ENCODE data around the gene SDS. TPM values are rescaled to one million over a fixed set of nuclear protein-coding genes. Genes with fewer than 3 reads are reported as not detected.

Gene SDS
- total and polyA plus RNA-seq, 12 donors = 1.8 to 188 (median 3.4) TPM

GRCh38 chr12:113365639-113366395, 37.9 kb downstream of the SDS start:
- Histone ChIP-seq H3K27ac (peak overlapping the region in 3 of 5 donors; percentile 4 to 57 (median 51)), H3K36me3 (replicated peaks in 1 of 2) (peaks cover 0 to 16% of the 10 kb centered on the region in 2 donors), H3K27me3 (no peaks in the 10 kb centered on the region), H3K4me1 (replicated peaks in 1 of 2) (peaks cover 54 to 72% of the 10 kb centered on the region in 2 donors), H3K9me3 (replicated peaks in 1 of 3) (no peaks in the 10 kb centered on the region), H3K4me3 (no peak overlapping the region)
- TF ChIP-seq CTCF (IDR thresholded peaks at IDR 0.05) (no peak), POLR2A (IDR thresholded peaks at IDR 0.05) (no peak)
- intact Hi-C loops (cut with DNase I) = loop anchor here in 1 of 2 donors (5.0 kb wide), 1 partner anchor 49 kb away; no protein-coding TSS in a partner anchor
- WGBS, 4 donors = 42 to 47% (median 44%) methylated on average over 7 of the region's 7 CpGs
- peak in 2 of 7 donors; percentile 23 to 32 for DNase-seq

- WGBS, 4 donors = 84 to 90% (median 88%) methylated on average over 5 of the region's 5 CpGs
- DNase-seq = no peak
- TF ChIP-seq CTCF (IDR thresholded peaks at IDR 0.05) (no peak), POLR2A (IDR thresholded peaks at IDR 0.05) (no peak)
- no peaks in the 10 kb centered on the region for H3K27me3 ChIP-seq
- H3K4me3 ChIP-seq = no peak overlapping the region
- peaks cover 61 to 83% of the 10 kb centered on the region in 2 donors for H3K4me1 ChIP-seq (replicated peaks in 1 of 2)
- H3K9me3 ChIP-seq (replicated peaks in 1 of 3) = no peaks in the 10 kb centered on the region
- peaks cover 0 to 18% of the 10 kb centered on the region in 2 donors for H3K36me3 ChIP-seq (replicated peaks in 1 of 2)
- peak overlapping the region in 1 of 5 donors; percentile 7 for H3K27ac ChIP-seq
- intact Hi-C loops (cut with DNase I) = loop anchor here in 1 of 2 donors (5.0 kb wide), 1 partner anchor 47 kb away; no protein-coding TSS in a partner anchor
These were observed 39.0 kb downstream of the SDS start for GRCh38 chr12:113364698-113365097.

- Histone ChIP-seq H3K27ac (peak overlapping the region; percentile 53 to 97 (median 77)), H3K4me1 (replicated peaks in 1 of 2) (peaks cover 64 to 75% of the 10 kb centered on the region in 2 donors), H3K27me3 (no peaks in the 10 kb centered on the region), H3K9me3 (replicated peaks in 1 of 3) (no peaks in the 10 kb centered on the region), H3K36me3 (replicated peaks in 1 of 2) (peaks cover 0 to 5% of the 10 kb centered on the region in 2 donors), H3K4me3 (no peak overlapping the region)
- intact Hi-C loops (cut with DNase I) = no loop called here
- TF ChIP-seq CTCF (IDR thresholded peaks at IDR 0.05) = no peak
- no peak for TF ChIP-seq POLR2A (IDR thresholded peaks at IDR 0.05)
- DNase-seq = peak in 4 of 7 donors; percentile 43 to 67 (median 54)
- 44 to 58% (median 53%) methylated on average over 12 of the region's 12 CpGs for whole genome bisulfite sequencing, 4 donors
These were observed 41.9 kb downstream of the SDS start for GRCh38 chr12:113361574-113362370.

Measured in adrenal gland (tissue), 12 donors.